Measurements from ENCODE around the gene USP10.
"Not testable (repeated sequence)": the region's sequence is repeated elsewhere in the genome, so short reads cannot be mapped to it uniquely, and the experiment has no call there.

Gene USP10

GRCh38 chr16:84746231-84746630 is 46.4 kb downstream of the USP10 start:
- Histone ChIP-seq H3K79me2 (ENCODE audit: control insufficient read depth, insufficient read depth, low read length, poor library complexity) (peaks cover 2% of the 10 kb centered on the region), H3K9me3 (ENCODE audit: insufficient read depth, low read depth, low read length) (no peaks in the 10 kb centered on the region), H3K4me2 (ENCODE audit: low read length) (no peak overlapping the region), H3K27ac (ENCODE audit: low read depth, low read length) (no peak overlapping the region), H2AK5ac (ENCODE audit: low read length) (no peak overlapping the region), H3K18ac (ENCODE audit: low read length) (no peak overlapping the region), H3K14ac (ENCODE audit: low read length) (no peak overlapping the region), H3K36me3 (ENCODE audit: control insufficient read depth in 1 of 2, insufficient read depth in 2 of 2, low read length in 2 of 2) (peaks cover 12 to 18% of the 10 kb centered on the region in 2 experiments), H4K12ac (ENCODE audit: low read depth, low read length) (no peak overlapping the region), H3K4me3 (ENCODE audit: low read depth, low read length) (no peak overlapping the region), H3K4me1 (ENCODE audit: control insufficient read depth in 1 of 2, insufficient read depth in 2 of 2, low read length in 2 of 2) (peaks cover 0 to 3% of the 10 kb centered on the region in 2 experiments), H3K4ac (ENCODE audit: low read depth, low read length) (no peak overlapping the region), H3K79me1 (ENCODE audit: low read length) (no peaks in the 10 kb centered on the region), H2BK5ac (ENCODE audit: low read depth, low read length, poor library complexity) (no peak overlapping the region), H2BK12ac (ENCODE audit: low read length) (no peak overlapping the region), H3K9ac (ENCODE audit: low read length) (no peak overlapping the region), H2AFZ (ENCODE audit: insufficient read depth, low read length, poor library complexity) (no peak overlapping the region), H2BK120ac (ENCODE audit: insufficient read depth, low read length, poor library complexity) (no peak overlapping the region), H4K8ac (ENCODE audit: low read depth, low read length) (no peak overlapping the region), H3K27me3 (ENCODE audit: insufficient read depth, low read length) (no peaks in the 10 kb centered on the region), H4K91ac (ENCODE audit: low read depth, low read length) (no peak overlapping the region), H3K23ac (ENCODE audit: low read length) (no peak overlapping the region)
- DNase-seq, result peak; percentile 75 to 85
- no CpG with 5 or more reads among the region's 6 CpGs for WGBS (ENCODE audit: extremely low coverage, insufficient coverage, insufficient read length)

DNA sequence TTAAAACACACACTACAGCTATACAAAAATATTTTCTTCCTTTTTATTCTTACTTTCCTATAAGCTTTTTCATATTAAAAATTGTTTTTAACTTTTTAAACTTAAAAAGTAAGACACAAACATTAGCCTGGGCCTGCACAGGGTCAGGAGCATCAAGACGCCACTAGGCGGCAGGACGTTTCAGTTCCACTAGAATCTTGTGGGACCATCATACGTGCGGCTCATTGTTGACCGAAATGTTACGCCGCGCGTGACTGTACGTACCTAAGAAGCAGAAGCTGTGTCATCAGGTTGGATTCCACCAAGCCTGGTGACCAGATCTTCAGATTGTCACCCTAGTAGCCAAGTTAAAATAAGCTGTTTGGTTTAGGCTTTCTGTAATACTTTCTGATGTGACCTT is 47.1 kb downstream of the USP10 start:
- Histone ChIP-seq H3K27ac (ENCODE audit: low read depth, low read length) (no peak overlapping the region), H3K79me2 (ENCODE audit: control insufficient read depth, insufficient read depth, low read length, poor library complexity) (no peaks in the 10 kb centered on the region), H3K4ac (ENCODE audit: low read depth, low read length) (no peak overlapping the region), H2BK120ac (ENCODE audit: insufficient read depth, low read length, poor library complexity) (no peak overlapping the region), H2AFZ (ENCODE audit: insufficient read depth, low read length, poor library complexity) (no peak overlapping the region), H3K4me2 (ENCODE audit: low read length) (no peak overlapping the region), H3K27me3 (ENCODE audit: insufficient read depth, low read length) (no peaks in the 10 kb centered on the region), H3K4me3 (ENCODE audit: low read depth, low read length) (no peak overlapping the region), H3K18ac (ENCODE audit: low read length) (no peak overlapping the region), H4K8ac (ENCODE audit: low read depth, low read length) (no peak overlapping the region), H4K12ac (ENCODE audit: low read depth, low read length) (no peak overlapping the region), H3K9ac (ENCODE audit: low read length) (no peak overlapping the region), H3K4me1 (ENCODE audit: control insufficient read depth in 1 of 2, insufficient read depth in 2 of 2, low read length in 2 of 2) (no peaks in the 10 kb centered on the region), H2BK5ac (ENCODE audit: low read depth, low read length, poor library complexity) (no peak overlapping the region), H2BK12ac (ENCODE audit: low read length) (no peak overlapping the region), H4K91ac (ENCODE audit: low read depth, low read length) (no peak overlapping the region), H3K9me3 (ENCODE audit: insufficient read depth, low read depth, low read length) (no peaks in the 10 kb centered on the region), H3K14ac (ENCODE audit: low read length) (no peak overlapping the region), H3K79me1 (ENCODE audit: low read length) (no peaks in the 10 kb centered on the region), H3K23ac (ENCODE audit: low read length) (no peak overlapping the region), H2AK5ac (ENCODE audit: low read length) (no peak overlapping the region), H3K36me3 (ENCODE audit: control insufficient read depth in 1 of 2, insufficient read depth in 2 of 2, low read length in 2 of 2) (peaks cover 7 to 13% of the 10 kb centered on the region in 2 experiments)
- DNase-seq, result peak; percentile 96 to 99
- WGBS (ENCODE audit: extremely low coverage, insufficient coverage, insufficient read length), result no CpG with 5 or more reads among the region's 11 CpGs

DNA sequence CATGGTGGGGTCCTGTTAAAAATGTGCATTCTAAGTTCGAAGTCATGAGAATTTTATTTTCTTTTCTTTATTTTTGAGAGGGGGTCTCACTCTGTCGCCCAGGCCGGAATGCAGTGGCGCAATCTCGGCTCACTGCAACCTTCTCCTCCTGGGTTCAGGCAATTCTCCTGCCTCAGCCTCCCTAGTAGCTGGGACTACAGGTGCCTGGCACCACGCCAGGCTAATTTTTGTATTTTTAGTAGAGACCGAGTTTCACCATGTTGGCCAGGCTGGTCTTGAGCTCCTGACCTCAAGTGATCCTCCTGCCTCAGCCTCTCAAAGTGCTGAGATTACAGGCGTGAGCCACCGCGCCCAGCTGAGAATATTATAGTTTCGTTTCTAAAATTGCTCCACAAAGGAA is 48.4 kb downstream of the USP10 start:
- not testable (repeated sequence) for H2AFZ ChIP-seq (ENCODE audit: insufficient read depth, low read length, poor library complexity); H3K9ac ChIP-seq (ENCODE audit: low read length); H3K23ac ChIP-seq (ENCODE audit: low read length); H3K4me3 ChIP-seq (ENCODE audit: low read depth, low read length); H3K4me2 ChIP-seq (ENCODE audit: low read length); H2AK5ac ChIP-seq (ENCODE audit: low read length); DNase-seq; H3K14ac ChIP-seq (ENCODE audit: low read length); H4K12ac ChIP-seq (ENCODE audit: low read depth, low read length); H3K4me1 ChIP-seq (ENCODE audit: control insufficient read depth in 1 of 2, insufficient read depth in 2 of 2, low read length in 2 of 2); H3K27ac ChIP-seq (ENCODE audit: low read depth, low read length); H3K36me3 ChIP-seq (ENCODE audit: control insufficient read depth in 1 of 2, insufficient read depth in 2 of 2, low read length in 2 of 2); H3K79me1 ChIP-seq (ENCODE audit: low read length); H4K8ac ChIP-seq (ENCODE audit: low read depth, low read length); H2BK120ac ChIP-seq (ENCODE audit: insufficient read depth, low read length, poor library complexity); H3K18ac ChIP-seq (ENCODE audit: low read length); H2BK5ac ChIP-seq (ENCODE audit: low read depth, low read length, poor library complexity); H4K91ac ChIP-seq (ENCODE audit: low read depth, low read length); H2BK12ac ChIP-seq (ENCODE audit: low read length); H3K79me2 ChIP-seq (ENCODE audit: control insufficient read depth, insufficient read depth, low read length, poor library complexity); H3K9me3 ChIP-seq (ENCODE audit: insufficient read depth, low read depth, low read length); H3K27me3 ChIP-seq (ENCODE audit: insufficient read depth, low read length); H3K4ac ChIP-seq (ENCODE audit: low read depth, low read length)
- WGBS (ENCODE audit: extremely low coverage, insufficient coverage, insufficient read length), result no CpG with 5 or more reads among the region's 11 CpGs

GRCh38 chr16:84749072-84749471 is 49.3 kb downstream of the USP10 start:
- no peak overlapping the region for H3K27ac ChIP-seq (ENCODE audit: low read depth, low read length)
- H3K9ac ChIP-seq (ENCODE audit: low read length), result no peak overlapping the region
- H3K27me3 ChIP-seq (ENCODE audit: insufficient read depth, low read length), result no peaks in the 10 kb centered on the region
- peaks cover 0 to 2% of the 10 kb centered on the region in 2 experiments for H3K4me1 ChIP-seq (ENCODE audit: control insufficient read depth in 1 of 2, insufficient read depth in 2 of 2, low read length in 2 of 2)
- no peak overlapping the region for H2AK5ac ChIP-seq (ENCODE audit: low read length)
- no peak overlapping the region for H2BK5ac ChIP-seq (ENCODE audit: low read depth, low read length, poor library complexity)
- no peak overlapping the region for H4K8ac ChIP-seq (ENCODE audit: low read depth, low read length)
- H3K18ac ChIP-seq (ENCODE audit: low read length), result no peak overlapping the region
- no peak overlapping the region for H2BK12ac ChIP-seq (ENCODE audit: low read length)
- H3K23ac ChIP-seq (ENCODE audit: low read length), result no peak overlapping the region
- no peak for DNase-seq
- H3K36me3 ChIP-seq (ENCODE audit: control insufficient read depth in 1 of 2, insufficient read depth in 2 of 2, low read length in 2 of 2), result peaks cover 7 to 10% of the 10 kb centered on the region in 2 experiments
- H2BK120ac ChIP-seq (ENCODE audit: insufficient read depth, low read length, poor library complexity), result no peak overlapping the region
- no CpG with 5 or more reads among the region's 2 CpGs for WGBS (ENCODE audit: extremely low coverage, insufficient coverage, insufficient read length)
- H2AFZ ChIP-seq (ENCODE audit: insufficient read depth, low read length, poor library complexity), result no peak overlapping the region
- no peak overlapping the region for H3K4me2 ChIP-seq (ENCODE audit: low read length)
- H4K12ac ChIP-seq (ENCODE audit: low read depth, low read length), result no peak overlapping the region
- H3K14ac ChIP-seq (ENCODE audit: low read length), result no peak overlapping the region
- no peak overlapping the region for H4K91ac ChIP-seq (ENCODE audit: low read depth, low read length)
- H3K79me2 ChIP-seq (ENCODE audit: control insufficient read depth, insufficient read depth, low read length, poor library complexity), result no peaks in the 10 kb centered on the region
- no peaks in the 10 kb centered on the region for H3K79me1 ChIP-seq (ENCODE audit: low read length)
- H3K9me3 ChIP-seq (ENCODE audit: insufficient read depth, low read depth, low read length), result no peaks in the 10 kb centered on the region
- H3K4me3 ChIP-seq (ENCODE audit: low read depth, low read length), result no peak overlapping the region
- H3K4ac ChIP-seq (ENCODE audit: low read depth, low read length), result no peak overlapping the region

Measured in trophoblast cell (in vitro differentiated cells and primary cell).